ENCODE data around the gene DAPK2. TPM values are rescaled to one million over a fixed set of nuclear protein-coding genes. Genes with fewer than 3 reads are reported as not detected.

Gene DAPK2
- total RNA-seq, 4 donors from 2014 or later, result 12.0 to 49.8 (median 25.6) TPM

GRCh38 chr15:63909819-63910437, 136.4 kb downstream of the DAPK2 start:
- DNase-seq (ENCODE audit: low spot score), result no peak
- ATAC-seq (ENCODE audit: low FRiP score), result no peak
- TF ChIP-seq CTCF (IDR thresholded peaks at IDR 0.05), result no peak

- DNase-seq (ENCODE audit: low spot score) (no peak), ATAC-seq (ENCODE audit: low FRiP score) (no peak)
- no peak for TF ChIP-seq CTCF (IDR thresholded peaks at IDR 0.05)
Observed at GRCh38 chr15:63908991-63909390, 137.3 kb downstream of the DAPK2 start.

GRCh38 chr15:63908281-63908680, 138.0 kb downstream of the DAPK2 start:
- TF ChIP-seq CTCF (IDR thresholded peaks at IDR 0.05), result no peak
- DNase-seq (ENCODE audit: low spot score) (no peak), ATAC-seq (ENCODE audit: low FRiP score) (no peak)

GRCh38 chr15:63907521-63907920, 138.8 kb downstream of the DAPK2 start:
- DNase-seq (ENCODE audit: low spot score), result no peak
- ATAC-seq (ENCODE audit: low FRiP score), result no peak
- TF ChIP-seq CTCF (IDR thresholded peaks at IDR 0.05), result no peak

GRCh38 chr15:63906266-63906584, 140.1 kb downstream of the DAPK2 start:
- ATAC-seq (ENCODE audit: low FRiP score) (no peak), DNase-seq (ENCODE audit: low spot score) (no peak)
- TF ChIP-seq CTCF (IDR thresholded peaks at IDR 0.05), result no peak

- no peak for DNase-seq (ENCODE audit: low spot score)
- no peak for TF ChIP-seq CTCF (IDR thresholded peaks at IDR 0.05)
- ATAC-seq (ENCODE audit: low FRiP score), result no peak
Observed at GRCh38 chr15:63905558-63906265, 140.6 kb downstream of the DAPK2 start.

- no peak for ATAC-seq (ENCODE audit: low FRiP score)
- DNase-seq (ENCODE audit: low spot score), result no peak
- no peak for TF ChIP-seq CTCF (IDR thresholded peaks at IDR 0.05)
Observed at GRCh38 chr15:63905131-63905530, 141.2 kb downstream of the DAPK2 start.
